IMR-90 (cell line): ENCODE results near the gene MYH11.

Experiments
- CTCF ChIP-seq: conservative IDR thresholded peaks from 2 replicates; pipeline ENCODE4 v1.5.1; 2012; ENCODE audit warnings: mild to moderate bottlenecking, low read depth, low read length, improper control_type of control experiment
- POLR2A ChIP-seq: IDR thresholded peaks from 2 replicates; pipeline ENCODE4 v1.6.1; 2012; ENCODE audit warnings: mild to moderate bottlenecking, low read depth, low read length
- RAD21 ChIP-seq: IDR thresholded peaks from 2 replicates; pipeline ENCODE4 v1.6.1; 2012; ENCODE audit warnings: low read length, improper control_type of control experiment

GRCh38 chr16:15691046-15691445 is 165.8 kb downstream of the MYH11 start:
- no peak for TF ChIP-seq CTCF
- TF ChIP-seq POLR2A: no peak
- TF ChIP-seq RAD21: no peak
